OCI-LY7 (cell line): ENCODE results near the gene KIDINS220. TPM values are rescaled to one million over a fixed set of nuclear protein-coding genes. Genes with fewer than 3 reads are reported as not detected.

Experiments used
- BruUV-seq: library from RNA; stranded (reverse); fragments of 400-500 nt; replicated peaks from 2 replicates; lab custom pipeline; 2021; lab: Mats Ljungman, UMichigan
- CTCF ChIA-PET: fragments of 300-600 bp; sonication (Branson Sonifier 250); formaldehyde crosslinking; loops from one replicate; lab custom pipeline; 2022; ENCODE audit warnings: antibody characterized with exemption; ENCODE audit not compliant: unreplicated experiment; lab: Charles Lee
- POLR2A ChIA-PET: fragments of 300-600 bp; sonication (Branson Sonifier 250); formaldehyde crosslinking; loops from one replicate; lab custom pipeline; 2022; ENCODE audit warnings: antibody characterized with exemption; lab: Charles Lee
- DNase-seq: peaks from one replicate; pipeline ENCODE4 v3.0.0-alpha.2; 2015; ENCODE audit warnings: low spot score
- H2AFZ ChIP-seq: fragments of 200-600 bp; sonication (generic), shearing (Covaris generic); 2 replicates; pipeline ENCODE4 v1.6.1; 2014; ENCODE audit warnings: mild to moderate bottlenecking, antibody characterized with exemption, low read length, moderate library complexity
- H3K27ac ChIP-seq: fragments of 200-600 bp; sonication (generic); 2 replicates; pipeline ENCODE4 v1.5.1; 2014; ENCODE audit warnings: mixed run types, low read depth, mild to moderate bottlenecking, moderate library complexity, low read length, inconsistent platforms; ENCODE audit not compliant: poor library complexity, severe bottlenecking
- H3K36me3 ChIP-seq: fragments of 200-600 bp; sonication (generic); 2 replicates; pipeline ENCODE4 v1.6.1; 2014; ENCODE audit warnings: mild to moderate bottlenecking, antibody characterized with exemption, low read length, moderate library complexity, mixed read lengths; ENCODE audit not compliant: insufficient read depth
- H3K4me1 ChIP-seq: fragments of 200-600 bp; sonication (generic); 2 replicates; pipeline ENCODE4 v1.5.1; 2014; ENCODE audit warnings: mild to moderate bottlenecking, low read length; ENCODE audit not compliant: insufficient read depth, poor library complexity, severe bottlenecking
- H3K4me2 ChIP-seq: fragments of 200-600 bp; sonication (generic); 2 replicates; pipeline ENCODE4 v1.6.1; 2014; ENCODE audit warnings: mild to moderate bottlenecking, low read length
- H3K4me3 ChIP-seq: fragments of 200-600 bp; sonication (generic); 2 replicates; pipeline ENCODE4 v1.5.1; 2014; ENCODE audit warnings: mild to moderate bottlenecking, low read depth, low read length; ENCODE audit not compliant: poor library complexity, severe bottlenecking
- H3K79me2 ChIP-seq: fragments of 200-600 bp; sonication (generic); 2 replicates; pipeline ENCODE4 v1.6.1; 2016; ENCODE audit warnings: low read depth, mild to moderate bottlenecking, low read length, moderate library complexity, mixed read lengths; ENCODE audit not compliant: insufficient read depth
- H3K9me2 ChIP-seq: fragments of 200-600 bp; sonication (generic); 2 replicates; pipeline ENCODE4 v1.6.1; 2016; ENCODE audit warnings: mild to moderate bottlenecking, low read length, mixed read lengths; ENCODE audit not compliant: insufficient read depth
- H3K9me3 ChIP-seq: fragments of 200-600 bp; sonication (generic); 2 replicates; pipeline ENCODE4 v1.6.1; 2014; ENCODE audit warnings: mild to moderate bottlenecking, mixed run types, low read length, mixed read lengths
- H4K20me1 ChIP-seq: fragments of 200-600 bp; sonication (generic); 2 replicates; pipeline ENCODE4 v1.6.1; 2014; ENCODE audit warnings: mild to moderate bottlenecking, antibody characterized with exemption, low read length, moderate library complexity, mixed read lengths; ENCODE audit not compliant: insufficient read depth
- EZH2phosphoT487 ChIP-seq: fragments of 200-600 bp; sonication (generic); IDR thresholded peaks from 2 replicates; pipeline ENCODE4 v1.6.1; 2018; ENCODE audit warnings: low read depth, borderline replicate concordance, mild to moderate bottlenecking, mixed run types, antibody characterized with exemption, low read length, moderate library complexity, mixed read lengths
- intact Hi-C: fragments of 100-400 bp; cut with micrococcal nuclease; formaldehyde crosslinking; loops from one replicate; pipeline ENCODE4 v1.10.0; 2022; ENCODE audit not compliant: unreplicated experiment
- total RNA-seq, 2 experiments: library from RNA; depleted of rRNA in 1 of 2; stranded (reverse); fragments of >200 nt in 1 of 2; shearing (Covaris generic) in 1 of 2; gene quantifications; 2 replicates each; pipeline ENCODE4 v1.2.3, GENCODE V29; 2014 to 2022
- TF ChIP-seq, protein P1 (sequence below): fragments of 200-600 bp; sonication (generic); conservative IDR thresholded peaks from 2 replicates; pipeline ENCODE4 v1.5.1; 2014; ENCODE audit warnings: mild to moderate bottlenecking, antibody characterized with exemption, low read length, moderate library complexity, mixed read lengths

The KIDINS220 gene
- total RNA-seq, 2 experiments from 2014 or later, result 29.1 to 32.3 TPM

DNA sequence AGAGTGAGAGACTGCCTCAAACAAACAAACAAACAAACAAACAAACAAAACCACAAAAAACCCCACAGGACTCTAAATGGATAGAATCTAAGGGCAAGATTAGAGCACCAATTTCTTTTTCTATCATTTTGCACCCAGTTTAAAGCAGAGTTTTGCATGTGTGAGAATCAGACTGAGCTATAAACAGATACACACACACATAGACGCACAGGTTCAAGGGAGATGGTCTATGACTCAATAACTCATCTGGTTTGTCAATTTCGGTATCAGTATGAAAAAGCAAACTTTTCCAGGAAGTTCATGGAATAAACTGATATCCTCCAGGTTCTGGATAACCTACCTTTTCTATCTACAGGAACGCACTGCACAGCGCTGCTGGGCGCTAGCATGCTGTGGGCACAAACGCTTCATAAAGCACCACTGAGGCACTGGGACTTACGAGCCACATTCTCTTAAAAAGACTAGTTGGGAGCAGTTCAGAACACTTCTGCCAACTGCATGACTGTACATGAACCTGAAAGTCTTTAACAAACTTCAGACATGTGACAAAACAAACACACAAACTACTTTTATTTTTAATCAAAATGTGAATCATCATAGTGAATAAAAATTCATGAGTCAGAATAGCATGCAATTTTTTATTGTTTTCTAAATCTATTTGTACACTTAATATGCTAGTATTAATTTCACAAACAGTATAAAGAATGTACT, 109.0 kb downstream of the KIDINS220 start:
- no peak overlapping the region for H3K27ac ChIP-seq
- H3K79me2 ChIP-seq, result no peaks in the 10 kb centered on the region
- H3K4me1 ChIP-seq, result no peaks in the 10 kb centered on the region
- no peak for DNase-seq
- peaks cover 28% of the 10 kb centered on the region; the same call in 1 of the 2 replicates for H3K36me3 ChIP-seq
- no peak overlapping the region for H3K4me2 ChIP-seq
- intact Hi-C loops, result no loop called here
- H3K9me3 ChIP-seq, result no peaks in the 10 kb centered on the region
- H3K4me3 ChIP-seq, result no peak overlapping the region
- H3K9me2 ChIP-seq, result no peaks in the 10 kb centered on the region
- H4K20me1 ChIP-seq, result no peaks in the 10 kb centered on the region
- ChIA-PET POLR2A (interaction anchor here (0.6 to 0.8 kb wide), 2 partner anchors 16 to 43 kb away, joined by 3 to 4 read pairs; no protein-coding TSS in a partner anchor), CTCF (no interaction called here)
- TF ChIP-seq, protein P1, sequence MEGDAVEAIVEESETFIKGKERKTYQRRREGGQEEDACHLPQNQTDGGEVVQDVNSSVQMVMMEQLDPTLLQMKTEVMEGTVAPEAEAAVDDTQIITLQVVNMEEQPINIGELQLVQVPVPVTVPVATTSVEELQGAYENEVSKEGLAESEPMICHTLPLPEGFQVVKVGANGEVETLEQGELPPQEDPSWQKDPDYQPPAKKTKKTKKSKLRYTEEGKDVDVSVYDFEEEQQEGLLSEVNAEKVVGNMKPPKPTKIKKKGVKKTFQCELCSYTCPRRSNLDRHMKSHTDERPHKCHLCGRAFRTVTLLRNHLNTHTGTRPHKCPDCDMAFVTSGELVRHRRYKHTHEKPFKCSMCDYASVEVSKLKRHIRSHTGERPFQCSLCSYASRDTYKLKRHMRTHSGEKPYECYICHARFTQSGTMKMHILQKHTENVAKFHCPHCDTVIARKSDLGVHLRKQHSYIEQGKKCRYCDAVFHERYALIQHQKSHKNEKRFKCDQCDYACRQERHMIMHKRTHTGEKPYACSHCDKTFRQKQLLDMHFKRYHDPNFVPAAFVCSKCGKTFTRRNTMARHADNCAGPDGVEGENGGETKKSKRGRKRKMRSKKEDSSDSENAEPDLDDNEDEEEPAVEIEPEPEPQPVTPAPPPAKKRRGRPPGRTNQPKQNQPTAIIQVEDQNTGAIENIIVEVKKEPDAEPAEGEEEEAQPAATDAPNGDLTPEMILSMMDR, result no peak
- TF ChIP-seq EZH2phosphoT487, result no peak
- no peak overlapping the region for H2AFZ ChIP-seq
- no TSS peak for BruUV-seq

DNA sequence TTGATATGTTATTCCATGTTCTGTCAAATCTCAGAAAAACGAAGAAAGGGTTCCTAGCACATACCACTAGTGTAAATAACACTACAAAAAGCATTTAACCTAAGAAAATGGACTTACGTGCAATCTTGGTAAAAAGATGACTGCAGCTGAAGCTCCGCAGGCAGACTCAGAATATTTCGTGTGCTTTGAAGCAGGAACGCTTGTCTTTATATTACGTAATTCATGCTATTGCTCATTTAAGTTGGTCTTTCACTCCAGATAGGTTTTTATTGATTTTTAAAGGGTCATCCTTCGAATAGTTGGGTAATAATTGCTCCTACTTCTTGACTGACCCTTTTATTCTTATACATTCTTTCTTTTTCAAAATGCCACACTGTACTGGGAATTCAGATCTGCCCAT, 111.6 kb downstream of the KIDINS220 start:
- ChIA-PET POLR2A (interaction anchor here (0.5 kb wide), 1 partner anchor 210 kb away, joined by 3 read pairs; no protein-coding TSS in a partner anchor), CTCF (no interaction called here)
- no TSS peak for BruUV-seq
- Histone ChIP-seq H3K9me3 (no peaks in the 10 kb centered on the region), H3K27ac (no peak overlapping the region), H3K9me2 (no peaks in the 10 kb centered on the region), H3K4me1 (no peaks in the 10 kb centered on the region), H4K20me1 (no peaks in the 10 kb centered on the region), H3K4me2 (no peak overlapping the region), H3K36me3 (peaks cover 11% of the 10 kb centered on the region; the same call in 1 of the 2 replicates), H2AFZ (no peak overlapping the region), H3K4me3 (no peak overlapping the region), H3K79me2 (no peaks in the 10 kb centered on the region)
- no peak for DNase-seq
- intact Hi-C loops, result no loop called here
- TF ChIP-seq EZH2phosphoT487, result no peak
- TF ChIP-seq, protein P1, result no peak

- Histone ChIP-seq H4K20me1 (no peaks in the 10 kb centered on the region), H2AFZ (no peak overlapping the region), H3K4me2 (no peak overlapping the region), H3K4me3 (no peak overlapping the region), H3K79me2 (no peaks in the 10 kb centered on the region), H3K9me3 (no peaks in the 10 kb centered on the region), H3K27ac (no peak overlapping the region), H3K36me3 (no peaks in the 10 kb centered on the region), H3K4me1 (no peaks in the 10 kb centered on the region), H3K9me2 (no peaks in the 10 kb centered on the region; the same call in 1 of the 2 replicates)
- intact Hi-C loops, result no loop called here
- CTCF ChIA-PET, result no interaction called here
- TF ChIP-seq EZH2phosphoT487, result no peak
- TF ChIP-seq, protein P1, result no peak
- POLR2A ChIA-PET, result no interaction called here
- no peak for DNase-seq
- no TSS peak for BruUV-seq
Observed at GRCh38 chr2:8722986-8723385, 114.4 kb downstream of the KIDINS220 start.
